ENCODE data around the gene KSR2. TPM values are rescaled to one million over a fixed set of nuclear protein-coding genes. Genes with fewer than 3 reads are reported as not detected.

The KSR2 gene
- total and polyA plus RNA-seq, 7 donors: under 0.01 to 1.1 (median 0.41) TPM

DNA sequence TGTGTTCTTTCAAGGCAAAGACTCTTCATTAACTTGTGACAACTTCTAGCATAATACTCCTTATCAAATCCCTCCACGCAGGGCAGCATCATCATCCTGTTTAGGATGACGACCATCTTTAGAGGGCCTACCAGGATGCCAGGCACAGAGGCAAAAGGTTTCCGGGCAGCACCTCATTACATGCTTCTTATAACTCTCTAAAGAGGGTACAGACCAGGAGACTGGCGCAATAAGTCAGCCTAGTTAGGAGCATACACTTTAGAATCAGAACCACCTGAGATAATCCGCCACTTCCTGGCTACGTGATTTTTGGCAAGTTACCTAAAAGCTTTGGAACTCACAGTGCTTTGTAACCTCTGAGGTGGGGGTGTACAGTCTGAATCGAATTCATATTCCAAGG, 471.4 kb downstream of the KSR2 start:
- DNase-seq: no peak
- intact Hi-C loops (cut with DNase I): no loop called here
- TF ChIP-seq POLR2AphosphoS5 (IDR thresholded peaks at IDR 0.05): no peak
- Histone ChIP-seq H3K36me3 (no peaks in the 10 kb centered on the region), H3K27ac (no peak overlapping the region), H3K9me3 (no peaks in the 10 kb centered on the region), H3K4me1 (no peaks in the 10 kb centered on the region), H3K4me3 (no peak overlapping the region), H3K27me3 (no peaks in the 10 kb centered on the region)
- 84 to 88% methylated on average over 7 of the region's 7 CpGs for WGBS, 2 donors

DNA sequence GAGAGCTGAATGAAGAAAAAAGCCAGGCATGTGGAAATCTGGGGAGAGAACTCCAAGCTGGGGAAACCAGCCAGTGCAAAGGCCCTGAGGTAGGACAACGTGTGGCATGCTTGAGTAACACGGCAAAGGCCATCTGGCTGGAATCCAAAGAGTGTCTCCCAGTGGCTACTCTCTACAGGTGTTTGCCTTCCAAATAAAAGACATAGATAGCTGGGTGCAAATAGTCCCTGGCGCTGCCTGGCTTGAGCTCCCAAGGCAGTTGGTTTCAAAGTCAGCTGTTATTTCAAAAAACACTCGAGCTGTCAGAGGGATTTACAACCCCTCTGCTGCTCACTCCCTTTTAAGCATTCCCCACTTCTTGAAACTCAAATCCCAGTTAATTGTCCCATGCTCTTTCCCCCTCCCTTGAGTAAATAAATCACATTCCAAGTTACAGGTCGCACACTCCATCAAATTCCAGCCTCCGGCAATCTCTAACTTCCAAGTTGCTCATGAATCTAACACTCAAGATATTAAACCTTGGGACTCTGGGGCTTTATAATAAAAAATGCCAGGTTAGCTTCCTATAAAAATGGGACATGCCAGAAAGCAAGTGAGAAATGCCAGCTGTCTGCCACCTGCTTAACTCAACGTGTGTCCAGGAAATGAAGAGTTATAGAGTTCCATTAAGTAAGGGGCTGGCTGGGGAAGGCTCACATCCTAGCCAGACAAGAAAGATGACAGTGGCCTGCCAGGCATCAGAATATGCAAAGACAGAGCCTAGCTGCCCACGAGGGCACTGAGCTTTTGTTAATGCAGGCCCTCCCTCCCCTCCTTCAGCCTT, 473.7 kb downstream of the KSR2 start:
- intact Hi-C loops (cut with DNase I): no loop called here
- 8 to 25% methylated on average over 8 of the region's 8 CpGs for WGBS, 2 donors
- no peak for DNase-seq
- TF ChIP-seq EP300 (IDR thresholded peaks at IDR 0.05): no peak
- TF ChIP-seq, protein P1, sequence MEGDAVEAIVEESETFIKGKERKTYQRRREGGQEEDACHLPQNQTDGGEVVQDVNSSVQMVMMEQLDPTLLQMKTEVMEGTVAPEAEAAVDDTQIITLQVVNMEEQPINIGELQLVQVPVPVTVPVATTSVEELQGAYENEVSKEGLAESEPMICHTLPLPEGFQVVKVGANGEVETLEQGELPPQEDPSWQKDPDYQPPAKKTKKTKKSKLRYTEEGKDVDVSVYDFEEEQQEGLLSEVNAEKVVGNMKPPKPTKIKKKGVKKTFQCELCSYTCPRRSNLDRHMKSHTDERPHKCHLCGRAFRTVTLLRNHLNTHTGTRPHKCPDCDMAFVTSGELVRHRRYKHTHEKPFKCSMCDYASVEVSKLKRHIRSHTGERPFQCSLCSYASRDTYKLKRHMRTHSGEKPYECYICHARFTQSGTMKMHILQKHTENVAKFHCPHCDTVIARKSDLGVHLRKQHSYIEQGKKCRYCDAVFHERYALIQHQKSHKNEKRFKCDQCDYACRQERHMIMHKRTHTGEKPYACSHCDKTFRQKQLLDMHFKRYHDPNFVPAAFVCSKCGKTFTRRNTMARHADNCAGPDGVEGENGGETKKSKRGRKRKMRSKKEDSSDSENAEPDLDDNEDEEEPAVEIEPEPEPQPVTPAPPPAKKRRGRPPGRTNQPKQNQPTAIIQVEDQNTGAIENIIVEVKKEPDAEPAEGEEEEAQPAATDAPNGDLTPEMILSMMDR (IDR thresholded peaks at IDR 0.05): no peak
- no peak for TF ChIP-seq POLR2A (IDR thresholded peaks at IDR 0.05)
- no peak for TF ChIP-seq POLR2AphosphoS5 (IDR thresholded peaks at IDR 0.05)
- Histone ChIP-seq H3K4me1 (no peaks in the 10 kb centered on the region), H3K27ac (no peak overlapping the region), H3K27me3 (no peaks in the 10 kb centered on the region), H3K9me3 (no peaks in the 10 kb centered on the region), H3K4me3 (no peak overlapping the region), H3K36me3 (no peaks in the 10 kb centered on the region)

DNA sequence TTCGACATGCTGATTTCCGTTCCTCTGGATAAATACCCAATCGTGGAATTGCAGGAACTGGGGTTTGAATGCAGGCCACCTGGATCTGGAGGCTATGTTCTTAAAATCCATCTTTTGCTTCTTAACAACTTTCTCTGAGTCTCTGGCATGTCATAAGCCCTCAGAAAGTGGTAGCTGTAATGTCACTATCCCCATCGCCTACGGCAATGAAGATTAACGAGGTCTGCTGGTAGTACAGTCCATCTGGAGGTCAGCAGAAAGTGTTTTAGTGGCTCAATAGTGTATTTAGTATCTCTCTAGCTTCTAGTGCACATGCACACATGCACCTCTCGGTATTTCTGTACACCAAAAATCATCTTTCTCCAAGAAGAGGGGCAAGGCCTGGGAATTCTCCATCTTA, 477.1 kb downstream of the KSR2 start:
- intact Hi-C loops (cut with DNase I): no loop called here
- WGBS, 2 donors: 80 to 90% methylated on average over 7 of the region's 7 CpGs
- no peak for DNase-seq
- Histone ChIP-seq H3K27me3 (no peaks in the 10 kb centered on the region), H3K27ac (no peak overlapping the region), H3K4me3 (no peak overlapping the region), H3K9me3 (no peaks in the 10 kb centered on the region), H3K4me1 (no peaks in the 10 kb centered on the region), H3K36me3 (no peaks in the 10 kb centered on the region)
- TF ChIP-seq EP300 (IDR thresholded peaks at IDR 0.05): no peak
- TF ChIP-seq, protein P1 (IDR thresholded peaks at IDR 0.05): no peak
- no peak for TF ChIP-seq POLR2A (IDR thresholded peaks at IDR 0.05)
- no peak for TF ChIP-seq POLR2AphosphoS5 (IDR thresholded peaks at IDR 0.05)

DNA sequence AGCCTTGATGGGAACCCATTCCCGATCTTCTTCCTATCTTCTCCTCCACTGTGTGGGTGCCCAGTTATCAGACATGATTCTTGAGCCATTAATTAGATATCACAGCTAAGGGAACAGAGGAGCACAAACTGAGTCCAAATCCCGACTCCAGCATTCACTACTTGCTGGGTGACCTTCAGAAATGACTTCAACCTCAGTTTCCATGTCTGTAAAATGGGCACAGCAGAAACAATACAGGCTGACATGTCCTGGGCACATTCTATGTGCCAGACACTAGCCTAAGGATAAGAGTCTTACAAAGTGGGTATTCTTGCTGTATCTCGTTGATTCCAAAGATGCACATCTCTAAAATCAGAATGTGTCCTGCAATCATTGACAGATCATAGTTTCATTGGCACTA, 478.7 kb downstream of the KSR2 start:
- intact Hi-C loops (cut with DNase I): no loop called here
- H3K27ac ChIP-seq: no peak overlapping the region
- H3K36me3 ChIP-seq: no peaks in the 10 kb centered on the region
- 85 to 93% methylated on average over 3 of the region's 3 CpGs for WGBS, 2 donors
- H3K9me3 ChIP-seq: no peaks in the 10 kb centered on the region
- no peak overlapping the region for H3K4me3 ChIP-seq
- no peaks in the 10 kb centered on the region for H3K27me3 ChIP-seq
- no peak for DNase-seq
- H3K4me1 ChIP-seq: no peaks in the 10 kb centered on the region
- no peak for TF ChIP-seq POLR2AphosphoS5 (IDR thresholded peaks at IDR 0.05)
- TF ChIP-seq, protein P1 (IDR thresholded peaks at IDR 0.05): no peak
- TF ChIP-seq EP300 (IDR thresholded peaks at IDR 0.05): no peak
- TF ChIP-seq POLR2A (IDR thresholded peaks at IDR 0.05): no peak

DNA sequence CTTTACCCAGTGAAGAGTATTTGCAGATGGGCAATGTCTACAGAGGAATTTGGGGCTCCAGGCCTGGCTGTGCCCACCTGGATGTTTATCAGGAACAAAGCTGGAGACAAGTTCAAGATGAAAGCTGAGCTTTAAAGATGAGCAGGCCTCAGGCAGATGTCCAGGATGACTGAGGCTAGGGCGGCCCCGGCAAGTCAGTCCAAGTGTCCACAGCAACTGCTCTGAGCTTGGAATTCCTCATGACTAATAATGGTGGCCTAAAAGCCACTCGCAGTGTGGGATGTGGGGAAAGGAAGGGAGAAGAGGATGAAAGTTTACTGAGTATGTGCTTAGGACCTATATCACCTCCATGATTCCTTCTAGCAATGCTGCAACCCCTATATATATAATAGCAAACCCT, 479.1 kb downstream of the KSR2 start:
- H3K36me3 ChIP-seq: no peaks in the 10 kb centered on the region
- intact Hi-C loops (cut with DNase I): no loop called here
- no peaks in the 10 kb centered on the region for H3K4me1 ChIP-seq
- no peak for DNase-seq
- 91 to 95% methylated on average over 3 of the region's 3 CpGs for WGBS, 2 donors
- TF ChIP-seq, protein P1 (IDR thresholded peaks at IDR 0.05): no peak
- TF ChIP-seq POLR2AphosphoS5 (IDR thresholded peaks at IDR 0.05) (no peak), POLR2A (IDR thresholded peaks at IDR 0.05) (no peak), EP300 (IDR thresholded peaks at IDR 0.05) (no peak)
- no peak overlapping the region for H3K27ac ChIP-seq
- no peak overlapping the region for H3K4me3 ChIP-seq
- no peaks in the 10 kb centered on the region for H3K9me3 ChIP-seq
- no peaks in the 10 kb centered on the region for H3K27me3 ChIP-seq
